Lower lobe of right lung (tissue), 2 donors: ENCODE results near the gene NCK2. TPM values are rescaled to one million over a fixed set of nuclear protein-coding genes. Genes with fewer than 3 reads are reported as not detected.
A peak's percentile ranks its signal among the peaks of the same experiment; 100 is the strongest.

Source experiments
- ATAC-seq, 2 donors: fragments of 200-7000 bp; cut with Tn5 transposase; one replicate each; pipeline ENCODE4 v1.9.1; 2020 to 2022; ENCODE audit warnings: mild to moderate bottlenecking in 2 of 2, moderate library complexity in 2 of 2
- DNase-seq: peaks from one replicate; pipeline ENCODE4 v3.0.0-alpha.2; 2020
- H3K27ac ChIP-seq: fragments of 200-600 bp; one replicate; pipeline ENCODE4 v1.8.0; 2022
- H3K27me3 ChIP-seq: fragments of 200-600 bp; one replicate; pipeline ENCODE4 v1.8.0; 2022; ENCODE audit warnings: low read depth
- H3K36me3 ChIP-seq: fragments of 200-600 bp; one replicate; pipeline ENCODE4 v1.8.0; 2022; ENCODE audit warnings: mild to moderate bottlenecking
- H3K4me1 ChIP-seq: fragments of 200-600 bp; one replicate; pipeline ENCODE4 v1.8.0; 2022
- H3K4me3 ChIP-seq: fragments of 200-600 bp; one replicate; pipeline ENCODE4 v1.8.0; 2022; ENCODE audit warnings: mild to moderate bottlenecking
- H3K9me3 ChIP-seq: fragments of 200-600 bp; one replicate; pipeline ENCODE4 v1.8.0; 2022
- intact Hi-C: fragments of 100-400 bp; cut with DNase I; formaldehyde crosslinking; loops from one replicate; pipeline ENCODE4 v1.11.0; 2022
- total RNA-seq: library from RNA; stranded (reverse); fragmentation: NEBNext Ultra II Directional; extraction: Animal tissue kit (Norgen Biotek cat#: 25700); gene quantifications from one replicate; pipeline ENCODE4 v1.2.1, GENCODE V29; 2021
- TF ChIP-seq, protein P1 (sequence below): fragments of 200-600 bp; IDR thresholded peaks from one replicate; pipeline ENCODE4 v1.8.0; 2022; ENCODE audit warnings: antibody characterized with exemption, mild to moderate bottlenecking
- donor health status: DM: no; HTN: yes; CAD: no; lungs with severe emphysema.

The NCK2 gene
- total RNA-seq, 1 donor from 2014 or later = 36.7 TPM

DNA sequence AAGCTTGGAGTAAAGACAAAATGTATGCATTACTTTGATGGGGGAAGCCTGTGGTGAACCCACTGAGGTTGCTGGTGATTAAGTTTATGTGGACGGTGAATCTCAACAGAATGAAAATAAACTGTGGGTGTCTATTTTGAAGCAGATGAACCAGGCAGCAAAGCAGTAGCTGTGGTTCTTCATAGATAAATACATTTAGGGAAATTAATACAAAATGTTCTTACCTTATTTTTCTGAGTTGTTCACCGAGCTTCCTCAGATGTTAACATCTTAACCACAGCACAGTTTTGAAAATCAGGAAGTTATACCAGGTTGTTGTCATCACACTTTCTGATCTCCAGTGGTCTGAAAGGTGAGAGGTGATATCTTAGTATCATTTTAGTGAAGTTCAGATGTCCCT lies 53.9 kb downstream of the NCK2 start:
- no peak overlapping the region for H3K27ac ChIP-seq
- H3K9me3 ChIP-seq = no peaks in the 10 kb centered on the region
- H3K36me3 ChIP-seq = no peaks in the 10 kb centered on the region
- intact Hi-C loops = no loop called here
- DNase-seq (no peak), ATAC-seq (peak in 1 of 2 donors; percentile 40)
- no peak overlapping the region for H3K4me3 ChIP-seq
- TF ChIP-seq, protein P1, sequence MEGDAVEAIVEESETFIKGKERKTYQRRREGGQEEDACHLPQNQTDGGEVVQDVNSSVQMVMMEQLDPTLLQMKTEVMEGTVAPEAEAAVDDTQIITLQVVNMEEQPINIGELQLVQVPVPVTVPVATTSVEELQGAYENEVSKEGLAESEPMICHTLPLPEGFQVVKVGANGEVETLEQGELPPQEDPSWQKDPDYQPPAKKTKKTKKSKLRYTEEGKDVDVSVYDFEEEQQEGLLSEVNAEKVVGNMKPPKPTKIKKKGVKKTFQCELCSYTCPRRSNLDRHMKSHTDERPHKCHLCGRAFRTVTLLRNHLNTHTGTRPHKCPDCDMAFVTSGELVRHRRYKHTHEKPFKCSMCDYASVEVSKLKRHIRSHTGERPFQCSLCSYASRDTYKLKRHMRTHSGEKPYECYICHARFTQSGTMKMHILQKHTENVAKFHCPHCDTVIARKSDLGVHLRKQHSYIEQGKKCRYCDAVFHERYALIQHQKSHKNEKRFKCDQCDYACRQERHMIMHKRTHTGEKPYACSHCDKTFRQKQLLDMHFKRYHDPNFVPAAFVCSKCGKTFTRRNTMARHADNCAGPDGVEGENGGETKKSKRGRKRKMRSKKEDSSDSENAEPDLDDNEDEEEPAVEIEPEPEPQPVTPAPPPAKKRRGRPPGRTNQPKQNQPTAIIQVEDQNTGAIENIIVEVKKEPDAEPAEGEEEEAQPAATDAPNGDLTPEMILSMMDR = no peak
- H3K27me3 ChIP-seq = no peaks in the 10 kb centered on the region
- H3K4me1 ChIP-seq = peaks cover 64% of the 10 kb centered on the region

- Histone ChIP-seq H3K36me3 (no peaks in the 10 kb centered on the region), H3K9me3 (no peaks in the 10 kb centered on the region), H3K4me1 (peaks cover 70% of the 10 kb centered on the region), H3K27ac (no peak overlapping the region), H3K4me3 (no peak overlapping the region), H3K27me3 (no peaks in the 10 kb centered on the region)
- TF ChIP-seq, protein P1 = no peak
- intact Hi-C loops = no loop called here
- ATAC-seq (peak in 1 of 2 donors; percentile 46), DNase-seq (no peak)
Observed at GRCh38 chr2:105800036-105800713, 55.5 kb downstream of the NCK2 start.

- intact Hi-C loops = no loop called here
- ATAC-seq (no peak), DNase-seq (no peak)
- TF ChIP-seq, protein P1 = no peak
- H3K36me3 ChIP-seq = no peaks in the 10 kb centered on the region
- peaks cover 61% of the 10 kb centered on the region for H3K4me1 ChIP-seq
- no peaks in the 10 kb centered on the region for H3K9me3 ChIP-seq
- H3K4me3 ChIP-seq = no peak overlapping the region
- no peak overlapping the region for H3K27ac ChIP-seq
- H3K27me3 ChIP-seq = no peaks in the 10 kb centered on the region
Observed at GRCh38 chr2:105800953-105801635, 56.4 kb downstream of the NCK2 start.

DNA sequence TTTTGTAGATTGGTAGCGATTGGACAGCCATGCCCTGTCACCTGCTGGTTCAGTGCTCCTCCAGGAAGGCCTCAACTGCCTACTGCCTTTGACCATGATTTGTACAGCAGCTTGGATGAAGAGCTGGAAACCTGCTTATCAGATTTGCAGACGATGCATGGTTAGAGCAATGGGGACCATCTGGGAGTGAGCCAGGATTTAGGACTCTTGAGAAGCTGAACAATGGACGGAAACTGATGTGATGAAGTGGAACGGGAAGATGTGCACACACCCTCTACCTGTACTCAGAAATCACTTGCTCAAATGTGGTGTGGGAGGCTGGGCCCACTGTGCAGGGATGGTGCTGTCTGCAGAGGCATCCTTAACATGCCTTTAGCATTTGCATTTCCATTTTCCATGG lies 57.2 kb downstream of the NCK2 start:
- no peak for ATAC-seq
- intact Hi-C loops = no loop called here
- no peak for DNase-seq
- no peaks in the 10 kb centered on the region for H3K27me3 ChIP-seq
- no peaks in the 10 kb centered on the region for H3K36me3 ChIP-seq
- TF ChIP-seq, protein P1 = no peak
- H3K27ac ChIP-seq = no peak overlapping the region
- H3K4me1 ChIP-seq = peaks cover 52% of the 10 kb centered on the region
- no peaks in the 10 kb centered on the region for H3K9me3 ChIP-seq
- H3K4me3 ChIP-seq = no peak overlapping the region

- TF ChIP-seq, protein P1 = no peak
- H3K36me3 ChIP-seq = no peaks in the 10 kb centered on the region
- no peak for DNase-seq
- intact Hi-C loops = no loop called here
- H3K27me3 ChIP-seq = no peaks in the 10 kb centered on the region
- H3K4me3 ChIP-seq = no peak overlapping the region
- H3K9me3 ChIP-seq = no peaks in the 10 kb centered on the region
- no peak overlapping the region for H3K27ac ChIP-seq
- no peak for ATAC-seq
- H3K4me1 ChIP-seq = peaks cover 46% of the 10 kb centered on the region
Observed at GRCh38 chr2:105802587-105802986, 57.9 kb downstream of the NCK2 start.
